HUES6 (cell line): ENCODE measurements around the gene GPR179.
A peak's percentile ranks its signal among the peaks of the same experiment; 100 is the strongest.
"Not testable (repeated sequence)": the region's sequence is repeated elsewhere in the genome, so short reads cannot be mapped to it uniquely, and the experiment has no call there.

ENCODE experiments used
- H3K27ac ChIP-seq: 2 replicates; pipeline ENCODE4 v1.7.0; 2013; ENCODE audit warnings: low read depth, mild to moderate bottlenecking, low read length, inconsistent platforms
- H3K27me3 ChIP-seq: 2 replicates; pipeline ENCODE4 v1.6.1; 2013; ENCODE audit warnings: low read length; ENCODE audit not compliant: control insufficient read depth, insufficient read depth
- H3K36me3 ChIP-seq: 2 replicates; pipeline ENCODE4 v1.6.1; 2013; ENCODE audit warnings: low read length; ENCODE audit not compliant: control insufficient read depth, insufficient read depth
- H3K4me1 ChIP-seq: 2 replicates; pipeline ENCODE4 v1.6.1; 2013; ENCODE audit warnings: low read length; ENCODE audit not compliant: control insufficient read depth, insufficient read depth
- H3K4me3 ChIP-seq: 2 replicates; pipeline ENCODE4 v1.5.1; 2013; ENCODE audit warnings: low read depth, low read length
- H3K9ac ChIP-seq: one replicate; pipeline ENCODE4 v1.6.1; 2013; ENCODE audit warnings: mild to moderate bottlenecking, low read length
- H3K9me3 ChIP-seq: 2 replicates; pipeline ENCODE4 v1.6.1; 2013; ENCODE audit warnings: low read depth, low read length; ENCODE audit not compliant: control insufficient read depth, insufficient read depth

The GPR179 gene

DNA sequence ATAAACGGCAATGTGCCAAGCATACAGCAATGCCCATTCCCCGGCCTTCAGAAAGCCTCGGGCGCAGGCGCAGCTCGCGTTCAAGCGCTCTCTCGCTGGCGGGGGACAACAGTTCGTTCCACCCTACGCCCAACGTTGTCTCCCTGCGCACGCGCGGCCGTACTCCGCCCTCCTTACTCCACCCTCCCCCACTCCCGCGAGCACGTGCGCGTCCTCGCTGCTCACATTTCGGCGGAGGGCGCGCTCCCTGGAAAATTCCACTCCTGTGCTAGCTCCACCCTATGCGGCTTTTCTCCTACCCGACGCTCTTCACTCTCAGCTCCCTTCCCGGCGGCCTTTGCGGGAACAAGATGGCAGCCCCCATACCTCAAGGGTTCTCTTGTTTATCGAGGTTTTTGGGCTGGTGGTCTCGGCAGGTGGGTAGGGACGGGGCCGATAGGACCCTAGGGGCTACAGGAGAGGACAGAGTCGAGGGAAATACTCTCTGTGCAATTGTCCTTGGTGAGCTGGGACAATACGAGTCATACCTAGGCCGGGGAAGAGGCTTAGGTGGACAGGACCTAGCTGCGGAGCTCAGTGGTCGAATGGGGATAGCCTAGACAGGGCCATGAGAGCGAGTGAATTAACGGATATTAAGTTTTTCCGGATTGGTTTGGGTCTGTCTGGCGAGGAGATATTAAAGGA is 46.8 kb downstream of the GPR179 start, which contains the start of gene MRPL45:
TSS of gene MRPL45 (plus strand) at position 335 of the 684 bp plus-strand sequence. CDS start at position 351, 16 bp downstream.
- H3K9ac ChIP-seq: peak within 1 kb of the TSS; percentile 94
- H3K9me3 ChIP-seq, H3K4me1 ChIP-seq, H3K27me3 ChIP-seq, H3K36me3 ChIP-seq: not testable (repeated sequence)
- H3K27ac ChIP-seq: peak within 1 kb of the TSS; percentile 81
- peak within 1 kb of the TSS; percentile 88 for H3K4me3 ChIP-seq

DNA sequence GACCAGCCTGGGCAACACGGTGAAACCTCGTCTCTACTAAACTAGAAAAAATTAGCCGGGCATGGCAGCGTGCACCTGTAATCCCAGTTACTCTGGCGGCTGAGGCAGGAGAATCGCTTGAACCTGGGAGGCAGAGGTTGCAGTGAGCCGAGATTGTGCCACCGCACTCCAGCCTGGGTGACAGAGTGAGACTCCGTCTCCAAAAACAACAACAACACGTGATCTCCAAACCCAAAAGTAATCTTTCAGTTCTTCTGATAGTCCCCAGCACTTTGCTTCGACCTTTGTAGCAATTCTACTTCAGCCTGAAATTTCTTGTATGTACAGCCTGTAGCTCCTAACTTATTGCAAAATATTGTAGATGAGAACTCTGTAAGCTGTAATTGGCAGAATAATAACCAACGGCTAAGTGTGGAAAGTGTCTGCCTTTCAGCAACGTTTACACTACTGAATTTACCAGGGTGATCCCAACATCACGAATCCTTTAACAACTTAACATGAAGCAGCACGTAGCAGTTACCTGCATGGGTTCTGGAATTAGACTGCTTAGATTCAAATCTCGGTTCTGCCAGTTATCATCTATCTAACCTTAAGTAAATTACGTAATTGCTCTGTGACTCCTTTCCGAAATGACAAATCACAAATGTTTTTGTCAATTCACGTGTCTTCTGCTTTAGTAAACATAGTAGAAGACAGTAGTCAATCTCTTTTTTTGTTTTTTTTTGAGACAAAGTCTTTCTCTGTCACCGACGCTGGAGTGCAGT is 48.0 kb downstream of the GPR179 start:
- not testable (repeated sequence) for H3K9me3 ChIP-seq, H3K27me3 ChIP-seq, H3K9ac ChIP-seq, H3K4me3 ChIP-seq, H3K36me3 ChIP-seq, H3K4me1 ChIP-seq, H3K27ac ChIP-seq

DNA sequence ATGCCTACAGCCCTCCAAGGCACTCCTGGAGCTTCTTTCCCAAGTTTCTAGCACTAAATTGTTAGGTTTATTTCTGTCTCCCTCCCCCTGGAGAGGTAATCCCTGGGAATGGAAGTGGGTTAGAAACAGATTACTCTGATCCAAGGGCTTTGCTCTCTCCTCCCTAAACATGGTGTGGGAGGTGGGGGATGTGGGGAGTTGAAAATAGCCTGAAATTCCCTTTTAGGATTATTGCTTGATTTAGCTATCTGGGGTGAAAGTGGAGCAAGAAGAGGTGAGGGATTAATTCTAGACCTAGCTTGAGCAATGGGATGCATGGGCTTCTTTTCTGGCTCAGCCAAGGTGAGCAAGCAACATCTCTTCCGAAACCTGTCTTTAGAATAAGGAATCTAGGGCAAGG is 54.0 kb downstream of the GPR179 start:
- not testable (repeated sequence) for H3K27ac ChIP-seq, H3K9me3 ChIP-seq, H3K27me3 ChIP-seq, H3K36me3 ChIP-seq, H3K4me1 ChIP-seq, H3K4me3 ChIP-seq, H3K9ac ChIP-seq

DNA sequence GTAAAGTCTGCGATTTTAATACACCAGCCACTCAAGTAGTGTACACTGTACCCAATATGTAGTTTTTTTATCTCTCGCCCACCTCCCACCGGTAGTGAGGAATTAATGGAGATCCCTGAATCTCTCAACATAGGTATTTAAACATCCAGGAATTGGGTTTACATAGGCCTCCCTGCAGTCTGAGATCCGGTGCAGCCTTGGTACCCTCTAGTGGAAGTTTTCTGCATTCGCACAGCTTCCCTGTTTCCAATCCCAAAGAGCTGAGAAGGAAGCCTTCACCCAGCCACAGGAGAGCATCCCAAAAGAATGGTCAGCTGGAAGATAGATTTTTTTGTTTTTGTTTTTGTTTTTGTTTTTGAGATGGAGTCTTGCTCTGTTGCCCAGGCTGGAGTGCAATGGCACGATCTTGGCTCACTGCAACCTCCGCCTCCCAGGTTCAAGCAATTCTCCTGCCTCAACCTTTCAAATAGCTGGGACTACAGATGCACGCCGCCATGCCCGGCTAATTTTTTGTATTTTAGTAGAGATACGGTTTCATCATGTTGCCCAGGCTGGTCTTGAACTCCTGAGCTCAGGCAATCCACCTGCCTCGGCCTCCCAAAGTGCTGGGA is 55.4 kb downstream of the GPR179 start:
- not testable (repeated sequence) for H3K4me1 ChIP-seq, H3K4me3 ChIP-seq, H3K27ac ChIP-seq, H3K36me3 ChIP-seq, H3K9ac ChIP-seq, H3K9me3 ChIP-seq, H3K27me3 ChIP-seq

DNA sequence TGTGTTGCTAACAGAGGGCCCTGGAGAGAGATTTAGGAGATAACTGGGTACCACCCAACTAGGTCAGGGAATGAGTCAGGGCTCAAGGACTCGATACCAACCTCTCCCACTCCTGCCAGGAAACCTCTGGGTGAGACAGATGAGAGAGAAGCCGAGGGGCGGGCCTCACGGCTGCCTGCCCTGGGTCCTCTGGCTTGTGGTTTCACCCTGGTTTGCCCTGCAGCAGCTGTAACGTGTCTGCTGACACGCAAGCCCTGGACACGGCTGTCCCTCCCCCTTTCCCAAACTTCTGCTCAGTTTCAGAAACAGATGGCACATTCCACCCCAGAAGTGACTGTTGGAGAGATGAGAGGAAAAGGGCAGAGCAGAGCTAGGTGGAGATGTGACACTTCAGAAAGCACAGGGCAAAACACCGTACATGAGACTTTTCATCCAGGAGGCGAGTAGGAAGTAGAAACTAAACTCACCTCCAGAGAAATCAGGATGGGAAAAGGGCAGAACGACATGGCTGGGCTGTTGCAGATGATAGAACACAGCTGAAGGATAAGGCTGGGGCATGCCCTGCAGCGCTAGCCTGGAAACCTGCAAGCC is 57.2 kb downstream of the GPR179 start:
- not testable (repeated sequence) for H3K27me3 ChIP-seq, H3K27ac ChIP-seq, H3K9me3 ChIP-seq, H3K36me3 ChIP-seq, H3K9ac ChIP-seq, H3K4me1 ChIP-seq, H3K4me3 ChIP-seq

DNA sequence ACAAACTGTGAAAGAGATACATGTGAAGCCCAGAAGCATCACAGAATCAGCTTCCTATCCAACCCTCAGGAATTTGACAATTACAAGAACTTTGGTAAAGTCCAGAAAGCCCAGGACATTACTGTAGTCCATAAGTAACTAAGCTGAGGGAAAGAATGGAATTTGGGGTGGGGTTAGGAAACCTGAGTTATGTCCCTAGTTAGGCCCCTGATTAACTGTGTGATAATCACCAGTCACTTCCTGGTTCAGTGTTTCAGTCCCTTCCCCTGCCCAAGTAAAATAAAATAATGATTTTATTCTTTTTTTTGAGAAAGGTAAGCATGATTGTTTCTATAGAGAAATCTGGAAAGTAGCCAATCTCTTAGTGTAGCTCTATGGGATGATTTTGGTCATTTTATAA is 57.8 kb downstream of the GPR179 start:
- H3K27ac ChIP-seq: not testable (repeated sequence)

More for the DNA sequence above, 57.8 kb downstream of the GPR179 start:
- not testable (repeated sequence) for H3K9me3 ChIP-seq, H3K9ac ChIP-seq, H3K4me1 ChIP-seq, H3K4me3 ChIP-seq, H3K36me3 ChIP-seq, H3K27me3 ChIP-seq
